ELF-1 (cell line): ENCODE results near the gene TPGS1.
A peak's percentile ranks its signal among the peaks of the same experiment; 100 is the strongest.
"Not testable (repeated sequence)": the region's sequence is repeated elsewhere in the genome, so short reads cannot be mapped to it uniquely, and the experiment has no call there.

Source experiments
- DNase-seq: peaks from one replicate; pipeline ENCODE4 v3.0.0-alpha.2; 2016; ENCODE audit warnings: low read depth, low spot score

Gene TPGS1

DNA sequence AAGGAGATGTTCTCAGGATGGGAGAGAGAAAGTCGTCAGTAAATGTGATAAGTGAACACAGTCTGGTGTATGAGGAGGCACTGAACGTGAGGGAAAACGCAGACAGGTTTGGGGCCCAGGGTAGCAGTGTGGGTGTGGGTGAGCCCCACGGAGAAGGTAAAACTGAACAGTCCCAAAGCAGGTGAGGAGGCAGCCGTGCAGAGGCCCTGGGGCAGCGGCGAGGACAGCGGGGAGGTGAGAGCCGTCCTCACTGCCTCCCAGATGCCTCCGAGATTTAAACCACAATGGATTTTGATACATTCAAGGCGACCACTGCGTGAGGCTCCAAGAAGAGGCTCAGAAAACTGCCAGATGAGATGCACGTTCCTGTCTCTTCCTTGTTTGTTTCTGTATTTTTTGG, 31.9 kb upstream of the TPGS1 start:
- no peak for DNase-seq

DNA sequence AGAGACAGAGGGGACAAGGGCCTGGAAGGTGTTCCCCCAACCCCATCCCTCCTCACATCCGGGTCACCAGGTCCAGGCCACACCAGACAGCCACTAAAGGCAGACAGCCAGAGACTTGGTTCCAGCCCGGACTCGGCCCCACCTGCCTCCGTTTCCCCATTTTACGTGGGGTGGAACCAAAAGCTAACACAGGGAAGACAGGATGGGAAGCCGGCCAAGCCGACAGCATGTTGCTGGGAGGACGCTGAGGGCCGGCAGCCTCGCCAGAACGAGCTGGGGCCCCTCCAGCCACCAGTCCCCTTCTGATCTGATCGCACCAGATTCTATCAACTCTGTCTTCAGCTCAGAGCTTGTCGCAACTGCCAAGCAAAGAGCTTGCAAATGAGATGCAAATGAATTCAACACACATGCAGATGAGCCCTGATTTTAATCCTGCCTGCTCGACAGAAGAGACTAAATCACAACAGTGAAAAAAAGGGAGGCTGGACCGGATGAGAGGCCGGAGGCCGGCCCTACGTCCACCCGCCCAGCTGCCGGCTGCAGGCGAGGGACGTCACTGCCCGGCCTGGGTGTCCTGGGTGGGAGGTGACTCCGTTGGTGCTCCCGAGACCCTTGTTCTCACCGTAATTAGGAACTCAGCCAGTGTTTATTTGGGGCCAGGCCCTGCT, 28.9 kb upstream of the TPGS1 start:
- DNase-seq, result no peak

DNA sequence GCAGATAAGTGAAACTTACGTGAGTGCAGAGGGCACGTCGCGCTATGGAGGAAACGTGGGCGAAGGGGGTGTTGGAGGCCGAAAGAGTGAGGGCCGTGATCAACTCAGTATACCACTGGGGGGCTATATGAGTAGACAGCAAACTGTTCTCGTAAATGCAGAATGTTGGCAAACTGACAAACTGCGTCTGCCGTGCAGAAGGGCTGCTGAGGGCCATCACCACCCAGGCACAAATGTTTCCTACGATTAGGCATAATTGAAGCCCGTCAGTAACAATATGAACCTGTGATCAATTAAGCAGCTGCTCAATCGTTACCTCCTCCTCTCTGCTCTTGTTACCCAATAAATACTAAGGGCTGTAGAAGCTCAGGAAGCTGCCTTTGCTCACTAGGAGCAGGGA, 28.3 kb upstream of the TPGS1 start:
- no peak for DNase-seq

DNA sequence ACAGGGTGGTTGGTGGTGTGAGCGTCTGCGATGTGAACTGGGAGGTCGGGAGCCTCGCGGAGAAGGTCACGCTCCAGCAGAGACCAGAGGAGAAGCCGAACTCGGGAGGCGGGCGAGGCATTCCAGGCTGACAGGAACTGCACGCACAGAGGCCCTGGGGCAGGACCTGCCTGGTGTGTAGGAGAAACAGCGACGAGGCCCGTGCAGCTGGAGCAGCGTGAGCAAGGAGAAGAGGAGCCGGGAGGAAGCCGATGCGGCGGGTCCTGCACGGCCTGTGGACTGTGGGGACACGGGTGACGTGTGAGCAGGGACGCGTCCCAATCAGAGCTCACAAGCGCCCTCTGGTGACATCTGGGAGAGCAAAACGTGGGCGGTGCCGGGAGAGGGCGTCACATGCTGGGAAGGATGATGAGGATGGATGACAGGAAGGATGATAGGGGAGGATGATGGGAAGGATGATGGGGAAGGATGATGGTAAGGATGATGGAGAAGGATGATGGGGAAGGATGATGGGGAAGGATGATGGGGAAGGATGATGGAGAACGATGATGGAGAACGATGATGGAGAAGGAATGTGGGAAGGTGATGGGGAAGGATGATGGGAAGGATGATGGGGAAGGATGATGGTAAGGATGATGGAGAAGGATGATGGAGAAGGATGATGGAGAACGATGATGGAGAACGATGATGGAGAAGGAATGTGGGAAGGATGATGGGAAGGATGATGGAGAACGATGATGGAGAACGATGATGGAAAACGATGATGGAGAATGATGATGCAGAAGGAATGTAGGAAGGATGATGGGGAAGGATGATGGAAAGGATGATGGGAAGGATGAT, 27.1 kb upstream of the TPGS1 start:
- DNase-seq, result peak; percentile 80

DNA sequence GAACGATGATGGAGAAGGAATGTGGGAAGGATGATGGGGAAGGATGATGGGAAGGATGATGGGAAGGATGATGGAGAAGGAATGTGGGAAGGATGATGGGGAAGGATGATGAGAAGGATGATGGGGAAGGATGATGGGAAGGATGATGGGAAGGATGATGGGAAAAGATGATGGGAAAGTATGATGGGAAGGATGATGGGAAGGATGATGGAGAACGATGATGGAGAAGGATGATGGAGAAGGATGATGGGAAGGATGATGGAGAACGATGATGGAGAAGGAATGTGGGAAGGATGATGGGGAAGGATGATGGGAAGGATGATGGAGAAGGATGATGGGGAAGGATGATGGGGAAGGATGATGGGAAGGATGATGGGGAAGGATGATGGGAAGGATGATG, 26.2 kb upstream of the TPGS1 start:
- DNase-seq, result not testable (repeated sequence)

DNA sequence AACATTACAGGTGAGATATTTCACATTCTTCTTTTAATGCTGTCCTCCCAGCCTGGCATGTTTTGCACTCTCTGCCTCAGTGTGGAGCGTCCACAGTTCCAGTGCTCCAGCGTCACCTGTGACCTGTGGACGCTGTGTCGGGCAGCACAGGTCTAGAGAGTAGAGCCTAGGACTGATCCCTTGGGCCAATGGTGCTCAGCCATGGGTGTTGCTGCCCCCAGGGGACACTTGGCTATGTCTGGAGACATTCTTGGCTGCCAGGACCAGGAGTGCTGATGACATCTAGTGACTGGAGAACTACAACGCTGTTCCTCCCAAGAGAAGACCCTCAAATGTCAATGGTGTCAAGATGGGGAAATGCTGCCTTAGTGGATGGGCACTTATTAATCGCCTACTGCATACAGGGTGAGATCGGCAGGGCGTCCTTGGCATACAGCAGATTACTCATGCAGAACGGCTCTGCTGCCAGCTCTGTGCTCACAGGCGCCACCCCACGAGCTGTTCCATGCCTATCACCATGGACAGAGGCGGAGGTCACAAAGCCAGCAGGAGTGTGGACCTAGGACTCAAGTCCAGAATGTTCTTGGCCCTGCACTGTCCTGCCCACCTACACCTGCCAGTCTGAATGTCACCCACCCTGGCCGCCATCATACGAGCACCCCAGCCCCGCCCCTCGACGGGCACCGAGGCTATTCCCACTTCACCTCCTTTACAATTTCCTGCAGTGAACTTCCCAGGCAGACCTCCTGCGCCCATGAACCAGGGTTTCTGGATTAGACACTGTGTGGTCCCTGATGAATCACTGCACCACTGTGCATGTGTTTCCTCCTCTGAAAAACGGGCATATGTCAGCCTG, 24.9 kb upstream of the TPGS1 start:
- no peak for DNase-seq

DNA sequence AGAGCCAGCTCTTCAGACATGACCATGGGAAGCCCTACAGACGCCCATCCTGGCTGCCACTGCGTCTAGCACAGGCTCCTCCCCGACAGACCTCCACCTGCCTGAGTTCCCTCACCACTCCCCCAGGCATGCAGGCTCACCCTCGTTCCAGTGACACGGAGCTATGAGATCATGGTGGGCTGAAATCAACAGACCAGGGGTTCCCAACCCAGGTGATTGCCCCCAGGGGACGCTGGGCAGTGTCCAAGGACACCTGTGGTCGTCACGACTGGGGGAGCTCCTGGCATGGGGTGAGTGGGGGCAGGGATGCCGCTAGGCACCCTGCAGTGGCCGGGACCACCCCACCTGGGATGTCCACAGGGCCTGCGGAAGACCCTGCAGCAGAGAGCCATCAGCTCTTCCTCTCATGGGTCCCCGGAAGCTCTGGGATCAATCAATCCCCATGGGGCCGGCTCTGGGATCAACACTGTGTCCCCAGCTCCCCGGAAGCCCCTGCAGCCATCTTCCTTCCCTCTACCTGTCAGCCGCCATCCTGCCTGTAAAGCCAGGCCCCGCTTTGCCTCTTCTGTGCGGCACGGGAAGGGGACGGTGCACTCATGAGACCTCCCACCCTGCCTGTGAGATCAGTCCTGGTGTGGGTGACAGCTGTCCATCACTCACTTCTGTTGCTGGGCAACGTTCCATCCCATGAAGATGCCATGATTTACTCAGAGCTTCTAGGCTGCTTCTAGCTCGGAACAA, 23.8 kb upstream of the TPGS1 start:
- no peak for DNase-seq

DNA sequence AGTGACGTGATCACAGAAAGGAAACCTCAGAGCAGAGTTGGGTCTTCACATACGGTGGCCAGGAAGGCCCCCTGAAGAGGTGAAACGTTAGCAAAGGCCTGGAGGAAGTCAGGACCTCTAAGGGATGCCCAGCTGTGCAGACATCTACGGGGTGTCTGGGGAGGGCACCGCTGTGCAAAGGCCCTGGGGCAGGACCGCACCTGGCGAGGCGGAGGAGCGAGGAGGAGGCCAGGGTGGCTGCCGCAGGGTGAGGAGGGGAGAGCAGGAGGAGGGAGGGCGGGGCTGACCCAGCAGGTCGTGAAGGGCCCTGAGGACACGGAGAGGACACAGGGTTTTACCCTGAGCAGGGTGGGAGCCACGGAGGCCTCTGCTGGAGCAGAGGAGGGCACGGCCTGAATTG, 22.8 kb upstream of the TPGS1 start:
- no peak for DNase-seq

DNA sequence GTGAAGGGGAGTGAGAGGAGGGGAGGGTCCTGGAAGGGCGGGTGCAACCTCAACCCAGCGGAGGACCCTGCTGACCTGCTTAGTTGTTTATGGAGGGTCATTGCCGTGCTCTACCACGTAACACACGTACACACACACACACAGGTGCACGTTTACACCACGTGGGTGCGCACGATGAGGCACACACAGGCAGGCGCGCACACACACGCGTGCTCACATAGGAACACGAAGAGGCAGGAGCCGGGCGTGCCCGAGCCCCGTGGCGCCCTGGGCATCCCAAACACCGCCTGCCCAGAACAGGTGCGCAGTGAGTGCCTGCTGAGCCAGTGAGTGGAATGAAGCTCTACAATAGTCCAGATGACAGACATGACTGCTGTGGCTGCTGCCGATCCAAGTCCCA, 22.2 kb upstream of the TPGS1 start:
- DNase-seq, result no peak

DNA sequence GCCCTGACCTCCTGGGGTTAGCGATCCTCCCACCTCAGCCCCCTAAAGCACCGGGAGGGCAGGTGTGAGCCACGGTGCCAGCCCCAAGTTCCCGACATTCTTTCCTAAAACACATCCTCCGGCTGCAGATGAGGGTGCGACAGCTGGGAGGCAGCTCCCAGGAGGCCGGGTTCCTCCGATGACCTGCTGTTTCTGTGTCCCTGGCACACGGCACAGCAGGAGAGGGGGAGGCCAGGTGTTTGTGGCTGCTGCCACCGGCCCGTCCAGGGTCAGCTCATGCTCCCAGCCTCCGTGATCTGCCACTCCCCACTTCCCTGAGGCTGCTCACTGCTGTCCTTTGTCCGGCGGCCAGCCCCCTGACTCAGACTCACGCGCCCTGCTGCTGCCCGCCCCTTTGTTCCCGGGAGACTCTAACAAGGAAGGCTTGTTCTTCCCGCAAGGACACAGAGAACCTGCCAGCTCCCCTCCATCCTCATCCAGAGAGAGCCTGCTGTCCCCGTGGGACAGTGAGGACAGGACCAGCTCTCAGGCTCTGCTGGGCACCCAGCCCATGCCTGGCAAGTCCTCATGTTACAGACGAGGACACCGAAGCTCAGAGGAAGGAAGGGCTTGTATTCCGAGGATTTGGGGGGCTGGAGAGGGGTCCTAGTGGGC, 21.6 kb upstream of the TPGS1 start:
- DNase-seq, result peak; percentile 75

DNA sequence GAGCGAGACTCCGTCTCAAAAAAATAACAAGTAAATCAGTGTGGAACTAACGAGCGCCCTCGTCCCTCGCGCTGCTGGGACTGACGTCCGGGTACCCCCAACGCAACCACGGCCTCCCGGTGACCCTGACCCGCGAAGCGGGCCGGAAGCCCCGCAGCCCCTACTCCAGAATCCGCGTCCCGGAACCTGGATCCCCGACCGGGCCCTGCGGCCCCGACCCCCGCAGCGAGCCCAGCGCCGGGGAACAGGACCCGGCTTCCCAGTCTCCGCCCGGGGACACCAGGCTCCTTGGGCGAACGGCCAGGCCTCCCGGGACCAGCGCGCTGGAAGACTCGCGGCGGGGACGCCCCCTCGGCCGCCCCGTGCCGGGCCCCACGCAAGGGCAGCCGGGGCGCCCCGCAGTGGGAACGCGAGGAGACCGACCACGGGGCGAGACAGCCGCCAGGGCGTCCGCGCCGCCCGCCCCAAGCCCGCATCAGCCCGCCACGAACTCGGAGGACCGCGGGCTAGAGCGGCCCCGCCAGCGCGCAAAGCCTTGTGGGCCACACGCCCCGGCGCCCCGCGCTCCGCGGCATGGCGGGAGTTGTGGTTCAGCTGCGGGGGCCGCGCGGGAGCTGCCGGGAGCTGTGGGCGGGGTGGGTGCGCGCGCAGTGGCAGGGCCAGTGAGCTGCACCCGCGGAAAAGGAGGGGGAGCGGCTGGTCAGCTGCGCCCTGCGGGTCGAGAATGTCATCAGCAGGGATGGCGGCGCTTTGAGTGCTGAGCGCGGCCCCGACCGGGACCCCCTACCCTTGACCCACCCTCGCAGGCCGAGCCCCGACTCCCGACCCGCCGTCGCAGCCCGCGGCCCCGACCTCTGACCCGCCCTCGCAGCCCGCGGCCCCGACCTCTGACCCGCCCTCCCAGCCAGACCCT, 18.5 kb upstream of the TPGS1 start:
- peak; percentile 79 for DNase-seq

DNA sequence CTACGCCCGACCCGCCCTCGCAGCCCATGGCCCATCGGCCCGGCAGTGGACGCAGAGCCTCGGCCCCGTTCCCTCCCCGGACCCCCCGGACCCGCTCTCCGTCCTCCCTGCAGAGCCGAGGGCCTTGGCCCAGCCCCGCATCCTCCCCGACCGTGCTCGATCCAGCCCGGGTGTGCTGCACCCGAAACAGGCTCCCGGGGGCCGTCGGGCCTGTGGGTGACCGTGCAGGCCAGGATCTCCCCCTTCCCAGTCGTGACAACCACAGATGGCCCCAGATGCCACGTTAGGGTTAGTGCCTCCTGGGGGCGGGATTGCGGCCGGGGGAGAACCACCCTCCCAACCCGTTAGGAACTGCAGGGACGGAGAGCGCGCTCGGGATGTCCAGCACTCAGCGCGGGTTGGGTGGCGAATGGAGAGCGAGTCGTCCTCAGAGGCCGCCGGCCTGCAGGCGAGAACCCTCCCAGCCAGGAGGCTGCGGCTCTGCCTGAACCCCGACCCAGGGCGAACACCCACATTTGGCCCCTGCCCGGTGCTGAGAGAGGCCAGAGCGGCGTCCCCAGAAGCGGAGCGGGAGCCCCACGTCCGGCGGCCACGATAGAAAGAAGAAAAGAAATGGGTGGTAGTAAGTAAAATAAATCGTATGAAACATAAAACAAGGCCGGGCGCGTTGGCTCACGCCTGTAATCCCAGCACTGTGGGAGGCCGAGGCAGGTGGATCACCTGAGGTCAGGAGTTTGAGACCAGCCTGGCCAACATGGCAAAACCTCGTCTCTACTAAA, 17.7 kb upstream of the TPGS1 start:
- DNase-seq, result peak; percentile 55

DNA sequence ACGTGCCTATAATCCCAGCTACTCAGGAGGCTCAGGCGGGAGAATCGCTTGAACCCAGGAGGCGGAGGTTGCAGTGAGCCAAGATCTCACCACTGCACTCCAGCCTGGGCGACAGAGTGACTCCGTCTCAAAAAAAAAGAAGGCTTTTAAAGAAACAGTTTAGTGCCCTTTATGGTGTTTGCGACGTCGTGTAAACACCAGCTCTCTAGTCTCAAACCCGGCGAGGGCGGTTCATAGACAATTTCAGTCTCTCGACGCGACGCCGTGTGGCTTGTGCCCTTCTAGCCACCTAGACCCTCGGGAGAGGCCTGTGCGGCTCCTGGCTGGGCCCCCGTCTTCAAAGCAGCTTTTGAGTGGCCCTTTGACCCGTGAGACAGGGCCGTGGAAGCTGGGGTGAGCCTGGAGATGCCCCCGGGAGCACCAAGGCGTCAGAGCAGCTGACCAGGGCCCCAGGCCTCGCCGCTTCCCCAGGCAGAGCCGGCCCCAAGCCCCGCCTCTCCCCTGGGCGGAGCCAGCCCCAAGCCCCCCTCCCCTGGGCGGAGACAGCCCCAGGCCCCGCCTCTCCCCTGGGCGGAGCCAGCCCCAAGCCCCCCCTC, 16.1 kb upstream of the TPGS1 start:
- DNase-seq, result no peak

DNA sequence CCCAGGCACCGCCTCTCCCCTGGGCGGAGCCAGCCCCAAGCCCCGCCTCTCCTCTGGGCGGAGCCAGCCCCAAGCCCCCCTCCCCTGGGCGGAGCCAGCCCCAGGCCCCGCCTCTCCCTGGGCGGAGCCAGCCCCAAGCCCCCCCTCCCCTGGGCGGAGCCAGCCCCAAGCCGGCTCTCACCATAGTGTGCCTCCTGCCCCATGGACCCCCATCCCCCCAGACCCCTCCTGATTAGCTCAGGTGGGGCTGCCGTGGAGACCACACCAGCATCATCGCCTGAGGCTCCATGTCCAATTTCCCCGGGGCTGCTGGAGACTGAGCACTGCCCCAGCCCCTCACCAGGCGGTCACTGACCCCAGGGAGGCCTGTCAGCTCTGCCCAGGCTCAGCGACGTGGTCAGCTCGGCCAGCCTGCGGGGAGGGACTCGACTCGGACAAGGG, 15.2 kb upstream of the TPGS1 start:
- DNase-seq, result no peak

DNA sequence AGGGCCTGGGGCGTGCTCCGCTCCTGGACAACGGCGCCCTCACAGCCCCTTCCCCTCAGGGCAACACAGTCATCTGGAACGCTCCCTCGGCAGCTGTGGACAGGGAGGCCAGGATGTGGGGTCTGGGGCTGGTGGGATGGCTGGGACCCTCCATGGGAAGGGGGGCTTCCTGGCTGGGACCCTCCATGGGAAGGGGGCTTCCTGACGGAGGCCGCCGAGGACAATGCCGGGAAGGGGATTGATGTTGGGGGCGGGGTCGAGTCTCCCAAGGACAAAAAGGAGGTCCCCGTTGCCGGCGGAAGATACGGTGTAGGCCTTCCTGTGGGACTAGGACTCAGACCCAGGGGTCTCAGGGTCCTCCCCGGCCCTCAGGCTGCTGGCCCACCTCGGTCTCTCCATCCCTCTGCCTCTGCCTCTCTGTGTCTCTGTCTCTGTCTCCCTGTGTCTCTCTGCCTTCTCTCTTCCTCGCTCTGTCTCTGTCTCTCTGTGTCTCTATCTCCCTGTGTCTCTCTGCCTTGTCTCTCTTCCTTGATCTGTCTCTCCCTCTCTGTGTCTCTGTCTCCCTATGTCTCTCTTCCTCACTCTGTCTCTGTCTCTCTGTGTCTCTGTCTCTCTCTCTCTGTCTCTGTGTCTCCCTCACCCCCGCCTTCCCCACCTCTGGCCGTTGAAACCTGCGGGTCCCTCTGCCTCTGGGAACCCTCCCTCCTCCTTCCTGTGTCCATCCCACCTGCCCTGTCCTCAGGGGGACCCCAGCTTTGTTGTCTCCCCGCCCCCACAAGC, 13.7 kb upstream of the TPGS1 start:
- no peak for DNase-seq

DNA sequence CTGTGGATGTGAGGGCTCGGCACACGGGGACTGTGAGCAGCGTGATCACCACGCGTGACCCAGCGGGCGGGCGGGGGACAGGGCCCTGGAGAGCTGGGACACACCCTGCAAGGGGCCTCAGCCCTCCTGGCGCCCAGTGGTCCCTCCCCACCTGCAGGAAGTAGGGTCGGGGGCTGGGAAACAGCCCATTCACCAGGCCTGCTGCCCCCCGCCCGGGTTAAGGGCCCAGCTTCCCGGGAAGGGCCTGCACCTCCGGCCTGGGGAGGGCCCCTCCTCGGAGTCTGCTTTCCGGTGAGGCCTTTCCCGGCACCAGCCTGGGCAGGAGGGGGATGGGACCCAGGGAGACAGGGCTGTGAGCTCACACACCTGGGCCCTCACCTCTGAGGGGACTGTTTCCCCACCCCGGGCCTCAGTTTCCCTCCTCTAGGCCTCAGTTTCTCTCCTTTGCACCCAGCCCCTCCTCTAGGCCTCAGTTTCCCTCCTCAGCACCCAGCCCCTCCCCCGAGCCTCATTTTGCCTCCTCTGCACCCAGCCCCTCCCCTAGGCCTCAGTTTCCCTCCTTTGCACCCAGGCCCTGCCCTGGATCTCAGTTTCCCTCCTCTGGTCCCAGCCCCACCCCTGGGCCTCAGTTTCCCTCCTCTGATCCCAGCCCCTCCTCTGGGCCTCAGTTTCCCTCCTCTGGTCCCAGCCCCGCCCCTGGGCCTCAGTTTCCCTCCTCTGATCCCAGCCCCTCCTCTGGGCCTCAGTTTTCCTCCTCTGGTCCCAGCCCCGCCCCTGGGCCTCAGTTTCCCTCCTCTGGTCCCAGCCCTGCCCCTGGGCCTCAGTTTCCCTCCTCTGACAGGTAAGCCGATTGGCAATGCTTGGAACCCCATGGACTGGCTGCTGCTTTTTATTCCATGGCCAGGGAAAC, 12.9 kb upstream of the TPGS1 start:
- DNase-seq, result no peak

DNA sequence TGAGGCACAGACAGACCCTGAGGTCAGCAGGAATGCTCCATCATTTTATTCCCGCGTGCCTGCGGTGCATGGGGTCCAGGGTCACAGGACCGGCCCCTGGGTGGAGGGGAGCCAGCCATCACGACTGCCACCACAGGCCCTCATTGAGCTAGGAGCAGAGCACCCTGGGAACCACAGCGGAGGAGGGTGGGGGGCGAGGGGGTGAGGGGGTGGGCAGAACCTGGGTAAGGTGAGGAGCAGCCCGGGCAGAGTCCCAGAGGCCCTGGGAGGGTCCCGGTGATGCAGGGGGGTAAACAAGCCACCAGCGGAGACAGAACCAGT, 12.3 kb upstream of the TPGS1 start:
- no peak for DNase-seq
